Pancreas (tissue), 10 donors: ENCODE data around the gene TBX5. TPM values are rescaled to one million over a fixed set of nuclear protein-coding genes. Genes with fewer than 3 reads are reported as not detected.

Source experiments
- ATAC-seq, 4 donors: fragments of 200-7000 bp; cut with Tn5 transposase; one replicate each; pipeline versions ENCODE4 v1.8.0 to v1.9.1; 2020; ENCODE audit warnings: mild to moderate bottlenecking in 4 of 4, moderate library complexity in 4 of 4
- DNase-seq, 6 donors: peaks; one replicate each; pipeline ENCODE4 v3.0.0-alpha.2; 2020
- FAIRE-seq: peaks from 2 replicates; lab custom pipeline; 2012; peaks lifted over from hg19 to GRCh38; lab: Jason Lieb, UNC
- H3K27ac ChIP-seq, 4 donors: fragments of 200-600 bp; sonication (generic); 1 replicate in 3 of 4; 2 replicates in 1 of 4; pipeline versions ENCODE4 v1.5.0 to v1.8.0; 2020
- H3K27me3 ChIP-seq, 4 donors: fragments of 200-600 bp; one replicate each; pipeline ENCODE4 v1.8.0; 2021
- H3K36me3 ChIP-seq, 3 donors: fragments of 200-600 bp; sonication (generic) in 1 of 3; one replicate each; pipeline versions ENCODE4 v1.5.0 to v1.8.0; 2020 to 2021
- H3K4me1 ChIP-seq, 3 donors: fragments of 200-600 bp; one replicate each; pipeline ENCODE4 v1.8.0; 2021
- H3K4me3 ChIP-seq, 4 donors: fragments of 200-600 bp; sonication (generic) in 2 of 4; one replicate each; pipeline versions ENCODE4 v1.5.0 to v1.8.0; 2020 to 2021
- H3K9me3 ChIP-seq, 4 donors: fragments of 200-600 bp; one replicate each; pipeline ENCODE4 v1.8.0; 2021
- WGBS, 2 donors: extraction: QIAGEN DNeasy Blood & Tissue Kit; methylation state at CpG; one replicate each; pipeline ENCODE4 v1.1.7; 2013; 5-methylcytosine and 5-hydroxymethylcytosine counted together
- intact Hi-C, 3 donors: fragments of 100-400 bp; cut with DNase I; formaldehyde crosslinking; loops; one replicate each; pipeline versions ENCODE4 v1.11.1 to v1.14.2; 2022
- polyA plus RNA-seq, 2 donors: library from polyadenylated mRNA; stranded (reverse); fragments of 200-250 nt; gene quantifications; one replicate each; pipeline ENCODE4 v1.2.3, GENCODE V29; 2013
- total RNA-seq, 6 donors: library from RNA; stranded (reverse); fragmentation: NEBNext Ultra II Directional in 4 of 6; extraction: Animal tissue kit (Norgen Biotek cat#: 25700) in 4 of 6; gene quantifications; one replicate each; pipeline versions ENCODE4 v1.2.1 to v1.2.4, GENCODE V29; 2021 to 2023
- TF ChIP-seq, protein P1 (sequence below), 4 donors: fragments of 200-600 bp; sonication (generic) in 3 of 4; IDR thresholded peaks; one replicate each; pipeline versions ENCODE4 v1.5.0 to v1.8.0; 2021; ENCODE audit warnings: antibody characterized with exemption in 4 of 4
- donor health status: healthy with polysubstance abuse.
- donor health status: DM: no; HTN: no; CAD: no; lungs with moderate emphysema.
- donor health status: DM: no; HTN: no; CAD: no.
- donor health status: control.
- donor health status: control.
- donor health status: Bipolar disorder and iron deficiency.
- donor health status: DM: yes; HTN: yes; CAD: no.
- donor health status: DM: no; HTN: no; CAD: no.
- donor health status: DM: no; HTN: no; CAD: no.
- donor health status: DM: yes; HTN: yes; CAD: no.

Gene TBX5
- total and polyA plus RNA-seq, 8 donors: 0.02 TPM; not detected in 7

DNA sequence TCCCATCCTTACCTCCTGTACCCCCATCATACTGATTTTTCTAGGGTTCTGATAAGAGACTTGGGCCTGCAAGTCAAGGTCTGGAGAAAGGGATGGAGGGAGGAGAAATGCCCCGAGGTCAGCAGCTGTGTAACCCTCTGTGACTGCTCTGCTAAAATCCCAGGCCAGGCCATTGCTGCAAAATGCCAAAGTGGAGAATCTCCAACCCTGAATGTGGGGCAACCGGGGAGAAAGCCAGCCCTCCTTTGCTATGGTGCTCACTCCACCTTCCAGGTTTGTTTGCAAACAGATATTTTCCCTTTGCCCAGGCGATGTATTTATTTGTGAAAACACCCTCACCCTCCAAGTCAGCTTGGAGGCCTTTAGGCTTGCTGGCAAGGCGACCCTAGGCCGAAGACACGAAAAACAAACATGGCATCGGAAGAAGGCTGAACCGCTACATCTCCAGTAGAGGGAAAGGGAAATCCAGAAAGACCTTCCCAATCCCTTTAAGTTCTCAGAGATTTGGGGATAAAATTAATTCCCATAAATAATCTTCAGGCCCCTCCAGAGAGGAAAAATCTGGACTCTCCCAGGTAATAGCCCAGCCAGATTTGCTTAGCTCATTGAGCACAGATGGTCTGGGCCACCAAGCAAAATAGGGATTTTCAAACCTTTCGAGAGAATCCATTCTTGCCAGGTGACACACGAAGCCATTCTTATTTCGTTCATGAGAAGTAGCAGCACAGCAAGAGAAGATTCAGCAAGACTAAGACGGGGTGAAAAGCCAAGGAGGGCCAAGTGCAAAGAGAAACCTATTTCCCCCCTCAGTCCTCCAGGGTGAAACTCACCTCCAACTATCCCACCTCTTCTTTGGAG, 1.3 kb upstream of the TBX5 start:
- 27 to 31% methylated on average over 12 of the region's 12 CpGs for WGBS, 2 donors

DNA sequence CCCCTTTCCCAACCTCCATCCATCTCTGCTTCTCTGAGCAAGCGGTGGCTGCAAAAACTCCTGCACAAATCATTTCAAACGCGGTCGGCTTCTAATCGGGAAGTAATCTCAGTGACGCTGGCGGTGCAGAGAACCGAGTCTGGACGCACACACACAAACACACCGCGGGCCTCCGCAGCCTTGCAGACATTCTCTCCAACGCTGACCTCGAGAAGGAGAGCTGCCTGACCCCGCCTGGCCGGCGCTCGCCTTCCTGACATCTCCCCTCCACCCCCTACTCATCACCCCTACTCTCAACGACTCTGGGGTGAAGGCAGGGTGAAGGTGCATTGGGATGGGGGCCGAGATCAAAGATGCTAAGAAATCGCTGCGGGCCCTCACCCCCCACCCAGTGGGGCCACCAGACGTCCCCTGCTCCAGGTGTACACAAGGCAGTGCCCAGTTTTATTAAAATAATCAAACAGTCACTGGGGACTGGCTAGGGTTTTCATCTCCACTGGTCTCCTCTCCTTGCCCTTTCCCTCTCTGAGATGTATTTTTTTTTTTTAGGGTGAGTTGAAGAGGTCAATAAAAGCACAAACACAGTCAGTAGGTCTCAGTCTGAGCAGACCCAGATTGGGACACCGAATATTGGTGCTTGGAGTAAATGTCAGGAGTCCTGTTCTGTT, 506 bp upstream of the TBX5 start:
- Histone ChIP-seq H3K27ac (no peak overlapping the region), H3K36me3 (no peaks in the 10 kb centered on the region), H3K9me3 (no peaks in the 10 kb centered on the region), H3K4me1 (no peaks in the 10 kb centered on the region), H3K4me3 (no peak overlapping the region), H3K27me3 (peaks cover 0 to 76% (median 18%) of the 10 kb centered on the region in 4 donors)
- no peak for FAIRE-seq
- TF ChIP-seq, protein P1, sequence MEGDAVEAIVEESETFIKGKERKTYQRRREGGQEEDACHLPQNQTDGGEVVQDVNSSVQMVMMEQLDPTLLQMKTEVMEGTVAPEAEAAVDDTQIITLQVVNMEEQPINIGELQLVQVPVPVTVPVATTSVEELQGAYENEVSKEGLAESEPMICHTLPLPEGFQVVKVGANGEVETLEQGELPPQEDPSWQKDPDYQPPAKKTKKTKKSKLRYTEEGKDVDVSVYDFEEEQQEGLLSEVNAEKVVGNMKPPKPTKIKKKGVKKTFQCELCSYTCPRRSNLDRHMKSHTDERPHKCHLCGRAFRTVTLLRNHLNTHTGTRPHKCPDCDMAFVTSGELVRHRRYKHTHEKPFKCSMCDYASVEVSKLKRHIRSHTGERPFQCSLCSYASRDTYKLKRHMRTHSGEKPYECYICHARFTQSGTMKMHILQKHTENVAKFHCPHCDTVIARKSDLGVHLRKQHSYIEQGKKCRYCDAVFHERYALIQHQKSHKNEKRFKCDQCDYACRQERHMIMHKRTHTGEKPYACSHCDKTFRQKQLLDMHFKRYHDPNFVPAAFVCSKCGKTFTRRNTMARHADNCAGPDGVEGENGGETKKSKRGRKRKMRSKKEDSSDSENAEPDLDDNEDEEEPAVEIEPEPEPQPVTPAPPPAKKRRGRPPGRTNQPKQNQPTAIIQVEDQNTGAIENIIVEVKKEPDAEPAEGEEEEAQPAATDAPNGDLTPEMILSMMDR (IDR thresholded peaks at IDR 0.05): no peak
- no peak for DNase-seq
- intact Hi-C loops: no loop called here
- WGBS, 2 donors: 4 to 5% methylated on average over 24 of the region's 24 CpGs
- ATAC-seq: no peak

More for the DNA sequence above, 1.3 kb upstream of the TBX5 start:
- peaks cover 0 to 83% (median 18%) of the 10 kb centered on the region in 4 donors for H3K27me3 ChIP-seq
- no peak for FAIRE-seq
- H3K4me1 ChIP-seq: no peaks in the 10 kb centered on the region
- no peak for DNase-seq
- H3K36me3 ChIP-seq: no peaks in the 10 kb centered on the region
- ATAC-seq: no peak
- H3K9me3 ChIP-seq: no peaks in the 10 kb centered on the region
- TF ChIP-seq, protein P1 (IDR thresholded peaks at IDR 0.05): no peak
- H3K4me3 ChIP-seq: no peak overlapping the region
- no peak overlapping the region for H3K27ac ChIP-seq
- intact Hi-C loops: no loop called here

DNA sequence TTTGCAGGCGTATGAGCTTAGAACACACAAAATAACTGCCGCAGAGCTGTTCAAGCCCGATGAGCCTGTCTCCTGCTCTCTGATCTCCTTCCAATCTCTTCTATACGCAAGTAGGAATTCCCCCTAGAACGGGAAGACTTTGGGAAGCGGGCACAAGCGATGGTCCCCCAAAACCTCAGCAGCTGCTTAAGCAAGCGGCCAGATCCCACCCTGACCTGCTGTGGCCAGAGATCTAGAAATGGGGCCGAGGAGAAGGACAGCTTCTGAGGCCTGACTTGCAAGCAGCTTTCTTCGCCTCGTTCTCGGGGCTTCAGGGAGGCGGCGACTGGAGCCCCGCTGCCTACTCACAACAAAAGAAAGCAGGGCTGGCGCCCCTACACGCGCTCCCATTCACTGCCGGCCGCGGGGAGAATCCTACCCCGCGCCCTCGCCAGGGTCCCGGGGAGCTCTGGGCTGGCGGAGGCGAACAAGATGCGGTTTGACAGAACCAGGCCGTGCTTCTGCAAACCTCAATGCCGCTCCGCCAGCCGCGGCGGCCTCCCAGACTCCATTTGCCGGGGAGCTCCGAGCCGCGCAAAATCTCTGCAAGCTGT, 922 bp downstream of the TBX5 start:
- Histone ChIP-seq H3K9me3 (no peaks in the 10 kb centered on the region), H3K27me3 (peaks cover 0 to 71% (median 16%) of the 10 kb centered on the region in 4 donors), H3K27ac (no peak overlapping the region), H3K4me3 (no peak overlapping the region), H3K36me3 (no peaks in the 10 kb centered on the region), H3K4me1 (no peaks in the 10 kb centered on the region)
- FAIRE-seq: no peak
- DNase-seq: no peak
- 2% methylated on average over 38 of the region's 38 CpGs for WGBS, 2 donors
- intact Hi-C loops: no loop called here
- TF ChIP-seq, protein P1 (IDR thresholded peaks at IDR 0.05): no peak
- no peak for ATAC-seq

DNA sequence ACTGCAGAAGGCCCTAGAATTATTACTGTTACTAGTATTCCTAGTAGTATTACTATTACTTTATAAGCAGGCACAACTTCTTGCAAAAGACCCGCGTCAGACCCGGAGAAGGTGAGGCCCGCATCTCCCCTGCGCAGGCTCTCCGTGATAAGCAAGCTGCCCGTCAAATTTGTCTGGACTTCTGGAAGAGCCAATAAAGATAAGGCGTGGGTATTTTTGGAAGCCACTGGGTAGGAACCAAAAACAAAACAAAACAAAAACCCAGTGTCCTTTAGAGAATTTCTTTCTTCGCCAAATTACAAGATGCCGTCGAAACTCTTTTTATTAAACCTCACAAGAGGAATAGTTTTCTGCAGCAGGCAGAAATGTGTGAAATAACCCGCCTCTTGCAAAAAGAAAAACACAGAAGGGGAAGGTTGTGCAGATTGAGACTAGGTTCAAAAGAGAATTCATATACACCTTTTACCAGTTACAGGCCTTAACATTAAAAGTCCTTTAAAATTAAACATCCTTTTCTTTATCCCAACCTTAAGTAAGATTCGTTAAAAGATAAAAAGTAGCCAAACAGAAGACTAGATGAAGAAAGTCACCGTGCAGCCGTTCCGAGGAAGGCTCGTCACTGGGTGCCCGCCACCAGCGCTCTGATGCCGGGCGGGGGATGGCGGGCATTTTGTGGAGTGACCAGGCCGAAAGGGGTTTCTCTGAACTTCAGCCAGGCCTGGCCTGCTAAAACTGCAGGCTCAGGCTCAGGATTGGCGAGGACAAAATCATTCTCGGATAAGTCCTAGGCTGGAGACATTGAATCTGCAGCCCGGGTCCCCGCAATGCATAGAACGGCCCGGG, 1.6 kb downstream of the TBX5 start:
- intact Hi-C loops: no loop called here
- Histone ChIP-seq H3K27ac (no peak overlapping the region), H3K9me3 (no peaks in the 10 kb centered on the region), H3K36me3 (no peaks in the 10 kb centered on the region), H3K4me3 (no peak overlapping the region), H3K4me1 (no peaks in the 10 kb centered on the region), H3K27me3 (peaks cover 0 to 76% (median 14%) of the 10 kb centered on the region in 4 donors)
- FAIRE-seq (no peak), ATAC-seq (no peak), DNase-seq (no peak)
- TF ChIP-seq, protein P1 (IDR thresholded peaks at IDR 0.05): no peak
- 6 to 8% methylated on average over 29 of the region's 29 CpGs for WGBS, 2 donors
